Measurements from ENCODE around the gene TDRD1. TPM values are rescaled to one million over a fixed set of nuclear protein-coding genes. Genes with fewer than 3 reads are reported as not detected.

Gene TDRD1
- total RNA-seq, 1 experiment from 2014 or later = not detected

DNA sequence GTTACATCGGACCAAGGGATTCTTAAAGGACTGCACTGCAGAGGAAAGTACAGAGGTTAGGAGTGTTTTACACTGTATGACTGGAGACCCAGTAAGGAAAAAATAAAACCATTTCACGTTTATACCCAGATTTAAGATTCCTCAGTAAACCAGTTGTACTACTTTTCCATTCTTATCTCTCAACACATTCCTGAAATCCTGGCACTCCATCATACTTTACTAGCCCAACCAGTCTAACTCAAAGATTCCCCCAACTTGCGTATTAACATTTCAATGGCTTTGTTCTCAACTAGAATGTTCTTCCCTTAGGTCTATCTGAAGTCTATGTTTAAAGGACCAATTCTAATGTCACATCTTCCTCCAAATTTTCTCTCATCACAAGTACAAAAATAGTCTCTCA, 13.1 kb upstream of the TDRD1 start:
- no peak overlapping the region for H3K9ac ChIP-seq (ENCODE audit: low read length)
- H2AFZ ChIP-seq (ENCODE audit: low read depth, low read length, poor library complexity, severe bottlenecking) = no peak overlapping the region
- H3K9me3 ChIP-seq (ENCODE audit: control insufficient read depth in 1 of 2, insufficient read depth in 1 of 2, low read depth in 1 of 2, low read length in 2 of 2) = peaks cover 3 to 11% of the 10 kb centered on the region in 2 experiments; a peak in 2 of 4 replicates
- H3K27me3 ChIP-seq (ENCODE audit: insufficient read depth, low read length) = no peaks in the 10 kb centered on the region
- RAD21 ChIA-PET (ENCODE audit: low non-redundant PET in 1 of 2, low total read pairs in 2 of 2, uncharacterized antibody in 2 of 2, unreplicated experiment in 2 of 2) = no interaction called here
- H3K79me2 ChIP-seq (ENCODE audit: insufficient read depth, low read length) = peaks cover 29% of the 10 kb centered on the region
- no peak overlapping the region for H3K4me2 ChIP-seq (ENCODE audit: low read length)
- DNase-seq (ENCODE audit: low read depth, low spot score) (no peak), ATAC-seq (no peak)
- H3K9me2 ChIP-seq (ENCODE audit: insufficient read depth) = no peaks in the 10 kb centered on the region
- H4K20me1 ChIP-seq (ENCODE audit: insufficient read depth) = no peaks in the 10 kb centered on the region
- H3K36me3 ChIP-seq (ENCODE audit: control insufficient read depth in 1 of 2, insufficient read depth in 2 of 2, low read length in 2 of 2) = no peaks in the 10 kb centered on the region
- CTCF ChIA-PET = no interaction called here
- H3K27ac ChIP-seq (ENCODE audit: low read depth, low read length) = no peak overlapping the region
- H3K4me3 ChIP-seq (replicated peaks in 1 of 2; ENCODE audit: low read depth in 1 of 2, low read length in 2 of 2) = no peak overlapping the region
- intact Hi-C loops (cut with micrococcal nuclease) = no loop called here
- TF ChIP-seq YY1 (IDR thresholded peaks at IDR 0.05; ENCODE audit: extremely low read depth, insufficient replicate concordance, low read depth, low read length) (no peak), JUND (IDR thresholded peaks at IDR 0.05) (no peak), CBX3 (IDR thresholded peaks at IDR 0.05; ENCODE audit: low read depth) (no peak), ZNF274 (IDR thresholded peaks at IDR 0.05; ENCODE audit: low read depth, low read length) (no peak), EZH2phosphoT487 (IDR thresholded peaks at IDR 0.05; ENCODE audit: borderline replicate concordance) (no peak), POLR2AphosphoS5 (IDR thresholded peaks at IDR 0.05; ENCODE audit: low read depth, low read length) (no peak), SIN3A (IDR thresholded peaks at IDR 0.05; ENCODE audit: low read depth) (no peak), ZFX (IDR thresholded peaks at IDR 0.05) (no peak), POLR2A (IDR thresholded peaks at IDR 0.05; ENCODE audit: borderline replicate concordance, extremely low read depth, insufficient read depth, insufficient read length) (no peak)
- TF ChIP-seq, protein P1, sequence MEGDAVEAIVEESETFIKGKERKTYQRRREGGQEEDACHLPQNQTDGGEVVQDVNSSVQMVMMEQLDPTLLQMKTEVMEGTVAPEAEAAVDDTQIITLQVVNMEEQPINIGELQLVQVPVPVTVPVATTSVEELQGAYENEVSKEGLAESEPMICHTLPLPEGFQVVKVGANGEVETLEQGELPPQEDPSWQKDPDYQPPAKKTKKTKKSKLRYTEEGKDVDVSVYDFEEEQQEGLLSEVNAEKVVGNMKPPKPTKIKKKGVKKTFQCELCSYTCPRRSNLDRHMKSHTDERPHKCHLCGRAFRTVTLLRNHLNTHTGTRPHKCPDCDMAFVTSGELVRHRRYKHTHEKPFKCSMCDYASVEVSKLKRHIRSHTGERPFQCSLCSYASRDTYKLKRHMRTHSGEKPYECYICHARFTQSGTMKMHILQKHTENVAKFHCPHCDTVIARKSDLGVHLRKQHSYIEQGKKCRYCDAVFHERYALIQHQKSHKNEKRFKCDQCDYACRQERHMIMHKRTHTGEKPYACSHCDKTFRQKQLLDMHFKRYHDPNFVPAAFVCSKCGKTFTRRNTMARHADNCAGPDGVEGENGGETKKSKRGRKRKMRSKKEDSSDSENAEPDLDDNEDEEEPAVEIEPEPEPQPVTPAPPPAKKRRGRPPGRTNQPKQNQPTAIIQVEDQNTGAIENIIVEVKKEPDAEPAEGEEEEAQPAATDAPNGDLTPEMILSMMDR (IDR thresholded peaks at IDR 0.05 in 2 of 3, conservative IDR thresholded peaks at IDR 0.05 in 1 of 3; ENCODE audit: borderline replicate concordance in 1 of 3, insufficient read depth in 1 of 3, low read depth in 2 of 3, low read length in 2 of 3) = no peak
- TF ChIP-seq, protein P2, sequence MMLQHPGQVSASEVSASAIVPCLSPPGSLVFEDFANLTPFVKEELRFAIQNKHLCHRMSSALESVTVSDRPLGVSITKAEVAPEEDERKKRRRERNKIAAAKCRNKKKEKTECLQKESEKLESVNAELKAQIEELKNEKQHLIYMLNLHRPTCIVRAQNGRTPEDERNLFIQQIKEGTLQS (IDR thresholded peaks at IDR 0.05) = no peak
- H3K4me1 ChIP-seq (ENCODE audit: control insufficient read depth in 1 of 2, insufficient read depth in 2 of 2, low read length in 2 of 2) = peaks cover 0 to 5% of the 10 kb centered on the region in 2 experiments; a peak in 2 of 4 replicates
- POLR2A ChIA-PET = no interaction called here
- no TSS peak for BruUV-seq (replicated peaks)

All from HCT116 (cell line).